HG03045 (cell line): ENCODE measurements around the gene CHRNB4.

Experiments
- ATAC-seq: cut with Tn5 transposase; IDR thresholded peaks from one replicate; pipeline ENCODE4 v1.9.1; 2021; ENCODE audit warnings: mild to moderate bottlenecking, moderate library complexity; ENCODE audit not compliant: unreplicated experiment

CHRNB4 gene

GRCh38 chr15:78671626-78672211 lies 30.7 kb upstream of the CHRNB4 start:
- no peak for ATAC-seq

- ATAC-seq, result no peak
These were observed 28.0 kb upstream of the CHRNB4 start for GRCh38 chr15:78668987-78669386.

GRCh38 chr15:78667578-78668236 lies 26.7 kb upstream of the CHRNB4 start:
- no peak for ATAC-seq

GRCh38 chr15:78666010-78666409 lies 25.0 kb upstream of the CHRNB4 start:
- no peak for ATAC-seq

GRCh38 chr15:78663703-78664102 lies 22.7 kb upstream of the CHRNB4 start:
- no peak for ATAC-seq

- ATAC-seq, result no peak
These were observed 21.0 kb upstream of the CHRNB4 start for GRCh38 chr15:78662028-78662427.

GRCh38 chr15:78661001-78661400 lies 20.0 kb upstream of the CHRNB4 start:
- no peak for ATAC-seq

GRCh38 chr15:78660584-78660983 lies 19.6 kb upstream of the CHRNB4 start:
- ATAC-seq, result no peak

- ATAC-seq, result no peak
These were observed 17.8 kb upstream of the CHRNB4 start for GRCh38 chr15:78658823-78659222.

GRCh38 chr15:78654272-78654671 lies 13.3 kb upstream of the CHRNB4 start:
- ATAC-seq, result no peak

- no peak for ATAC-seq
These were observed 11.1 kb upstream of the CHRNB4 start for GRCh38 chr15:78651930-78652615.

GRCh38 chr15:78651007-78651406 lies 10.0 kb upstream of the CHRNB4 start:
- no peak for ATAC-seq

GRCh38 chr15:78650022-78650421 lies 9.0 kb upstream of the CHRNB4 start:
- no peak for ATAC-seq

GRCh38 chr15:78645009-78645408 lies 4.0 kb upstream of the CHRNB4 start:
- ATAC-seq, result no peak

- ATAC-seq, result no peak
These were observed 1.3 kb upstream of the CHRNB4 start for GRCh38 chr15:78642331-78642730.

- no peak for ATAC-seq
These were observed 802 bp upstream of the CHRNB4 start for GRCh38 chr15:78641749-78642275.

- ATAC-seq, result no peak
These were observed 396 bp downstream of the CHRNB4 start for GRCh38 chr15:78640527-78641101.

- ATAC-seq, result no peak
These were observed 2.2 kb downstream of the CHRNB4 start for GRCh38 chr15:78638658-78639314.

GRCh38 chr15:78637776-78638435 lies 3.1 kb downstream of the CHRNB4 start:
- no peak for ATAC-seq

GRCh38 chr15:78636378-78636859 lies 4.6 kb downstream of the CHRNB4 start:
- ATAC-seq, result no peak
